Activated CD8-positive, alpha-beta T cell treated with anti-CD3 and anti-CD28 coated beads for 36 hours (primary cell): Measurements from ENCODE around the gene CNRIP1. TPM values are rescaled to one million over a fixed set of nuclear protein-coding genes. Genes with fewer than 3 reads are reported as not detected.
"Not testable (repeated sequence)": the region's sequence is repeated elsewhere in the genome, so short reads cannot be mapped to it uniquely, and the experiment has no call there.

Source experiments
- ATAC-seq: fragments of 200-7000 bp; cut with Tn5 transposase; one replicate; pipeline ENCODE4 v1.10.0; 2021; ENCODE audit warnings: mild to moderate bottlenecking, moderate library complexity
- CTCF ChIA-PET: fragments of 350-600 bp; sonication (Branson Sonifier 250); formaldehyde crosslinking; loops from one replicate; lab custom pipeline; 2021; ENCODE audit warnings: antibody characterized with exemption; lab: Charles Lee
- POLR2A ChIA-PET: fragments of 350-600 bp; sonication (Branson Sonifier 250); formaldehyde crosslinking; loops from one replicate; lab custom pipeline; 2021; ENCODE audit warnings: antibody characterized with exemption; lab: Charles Lee
- DNase-seq: peaks from one replicate; pipeline ENCODE4 v3.0.0-alpha.2; 2020
- H3K27ac Mint-ChIP-seq: one replicate; pipeline ENCODE4 v1.8.0; 2021; ENCODE audit warnings: mild to moderate bottlenecking, mixed read lengths
- H3K27me3 Mint-ChIP-seq: one replicate; pipeline ENCODE4 v1.8.0; 2021; ENCODE audit warnings: mixed read lengths
- H3K36me3 Mint-ChIP-seq: one replicate; pipeline ENCODE4 v1.8.0; 2021; ENCODE audit warnings: low read depth, mixed read lengths
- H3K4me1 Mint-ChIP-seq: one replicate; pipeline ENCODE4 v1.8.0; 2021; ENCODE audit warnings: low read depth, mixed read lengths
- H3K4me3 Mint-ChIP-seq: one replicate; pipeline ENCODE4 v1.8.0; 2021; ENCODE audit warnings: mild to moderate bottlenecking, moderate library complexity, mixed read lengths
- H3K9me3 Mint-ChIP-seq: one replicate; pipeline ENCODE4 v1.8.0; 2021; ENCODE audit warnings: mixed read lengths
- intact Hi-C: fragments of 100-400 bp; cut with micrococcal nuclease; formaldehyde crosslinking; loops from one replicate; pipeline ENCODE4 v1.10.0; 2022
- total RNA-seq, 2 experiments: library from RNA; stranded (reverse); gene quantifications; one replicate each; pipeline ENCODE4 v1.2.3, GENCODE V29; 2021
- TF ChIP-seq, protein P1 (sequence below): fragments of 200-600 bp; IDR thresholded peaks from one replicate; pipeline ENCODE4 v1.8.0; 2022; ENCODE audit warnings: antibody characterized with exemption, mild to moderate bottlenecking

CNRIP1 gene
- total RNA-seq, 2 experiments from 2014 or later, result not detected

DNA sequence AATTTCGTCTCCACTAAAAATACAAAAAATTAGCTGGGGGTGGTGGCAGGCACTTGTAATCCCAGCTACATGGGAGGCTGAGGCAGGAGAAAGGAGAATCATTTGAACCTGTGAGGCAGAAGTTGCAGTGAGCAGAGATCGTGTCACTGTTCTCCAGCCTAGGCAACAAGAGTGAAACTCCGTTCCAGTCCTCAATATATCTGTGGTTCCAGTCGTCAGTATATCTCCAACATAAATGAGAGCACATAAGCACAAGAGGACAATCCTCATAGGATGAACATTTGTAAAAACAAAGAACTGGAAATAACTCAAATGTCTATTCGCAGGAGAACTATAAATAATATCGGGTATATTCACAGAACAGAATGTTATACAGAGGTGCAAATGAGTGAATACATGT is 32.2 kb upstream of the CNRIP1 start:
- H3K36me3 Mint-ChIP-seq, result no peaks in the 10 kb centered on the region
- no peak for DNase-seq
- H3K27ac Mint-ChIP-seq, result no peak overlapping the region
- H3K4me3 Mint-ChIP-seq, result no peak overlapping the region
- intact Hi-C loops, result no loop called here
- H3K9me3 Mint-ChIP-seq, result no peaks in the 10 kb centered on the region
- peaks cover 20% of the 10 kb centered on the region for H3K27me3 Mint-ChIP-seq
- H3K4me1 Mint-ChIP-seq, result no peaks in the 10 kb centered on the region
- POLR2A ChIA-PET, result no interaction called here
- CTCF ChIA-PET, result interaction anchor here (0.8 to 1.0 kb wide), 3 partner anchors 9 to 230 kb away, joined by 3 to 5 read pairs (median 4); no protein-coding TSS in a partner anchor
- TF ChIP-seq, protein P1, sequence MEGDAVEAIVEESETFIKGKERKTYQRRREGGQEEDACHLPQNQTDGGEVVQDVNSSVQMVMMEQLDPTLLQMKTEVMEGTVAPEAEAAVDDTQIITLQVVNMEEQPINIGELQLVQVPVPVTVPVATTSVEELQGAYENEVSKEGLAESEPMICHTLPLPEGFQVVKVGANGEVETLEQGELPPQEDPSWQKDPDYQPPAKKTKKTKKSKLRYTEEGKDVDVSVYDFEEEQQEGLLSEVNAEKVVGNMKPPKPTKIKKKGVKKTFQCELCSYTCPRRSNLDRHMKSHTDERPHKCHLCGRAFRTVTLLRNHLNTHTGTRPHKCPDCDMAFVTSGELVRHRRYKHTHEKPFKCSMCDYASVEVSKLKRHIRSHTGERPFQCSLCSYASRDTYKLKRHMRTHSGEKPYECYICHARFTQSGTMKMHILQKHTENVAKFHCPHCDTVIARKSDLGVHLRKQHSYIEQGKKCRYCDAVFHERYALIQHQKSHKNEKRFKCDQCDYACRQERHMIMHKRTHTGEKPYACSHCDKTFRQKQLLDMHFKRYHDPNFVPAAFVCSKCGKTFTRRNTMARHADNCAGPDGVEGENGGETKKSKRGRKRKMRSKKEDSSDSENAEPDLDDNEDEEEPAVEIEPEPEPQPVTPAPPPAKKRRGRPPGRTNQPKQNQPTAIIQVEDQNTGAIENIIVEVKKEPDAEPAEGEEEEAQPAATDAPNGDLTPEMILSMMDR, result no peak
- ATAC-seq, result no peak

DNA sequence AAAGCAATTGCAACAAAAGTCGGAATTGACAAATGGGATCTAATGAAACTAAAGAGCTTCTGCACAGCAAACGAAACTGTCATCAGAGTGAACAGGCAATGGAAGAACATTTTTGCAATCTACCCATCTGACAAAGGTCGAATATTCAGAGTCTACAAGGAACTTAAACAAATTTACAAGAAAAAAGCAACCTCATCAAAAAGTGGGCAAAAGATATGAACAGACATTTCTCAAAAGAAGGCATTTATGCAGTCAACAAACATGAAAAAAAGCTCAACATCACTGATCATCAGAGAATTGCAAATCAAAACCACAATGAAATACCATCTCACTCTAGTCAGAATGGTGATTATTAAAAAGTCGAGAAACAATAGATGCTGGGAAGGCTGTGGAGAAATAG is 29.3 kb upstream of the CNRIP1 start:
- H3K27ac Mint-ChIP-seq, H3K9me3 Mint-ChIP-seq, H3K4me3 Mint-ChIP-seq, ATAC-seq, intact Hi-C loops, H3K4me1 Mint-ChIP-seq, DNase-seq, H3K36me3 Mint-ChIP-seq, POLR2A ChIA-PET: not testable (repeated sequence)
- CTCF ChIA-PET, result interaction anchor here (1.0 kb wide), 1 partner anchor 9 kb away, joined by 3 read pairs; no protein-coding TSS in a partner anchor
- H3K27me3 Mint-ChIP-seq, result peaks cover 30% of the 10 kb centered on the region

DNA sequence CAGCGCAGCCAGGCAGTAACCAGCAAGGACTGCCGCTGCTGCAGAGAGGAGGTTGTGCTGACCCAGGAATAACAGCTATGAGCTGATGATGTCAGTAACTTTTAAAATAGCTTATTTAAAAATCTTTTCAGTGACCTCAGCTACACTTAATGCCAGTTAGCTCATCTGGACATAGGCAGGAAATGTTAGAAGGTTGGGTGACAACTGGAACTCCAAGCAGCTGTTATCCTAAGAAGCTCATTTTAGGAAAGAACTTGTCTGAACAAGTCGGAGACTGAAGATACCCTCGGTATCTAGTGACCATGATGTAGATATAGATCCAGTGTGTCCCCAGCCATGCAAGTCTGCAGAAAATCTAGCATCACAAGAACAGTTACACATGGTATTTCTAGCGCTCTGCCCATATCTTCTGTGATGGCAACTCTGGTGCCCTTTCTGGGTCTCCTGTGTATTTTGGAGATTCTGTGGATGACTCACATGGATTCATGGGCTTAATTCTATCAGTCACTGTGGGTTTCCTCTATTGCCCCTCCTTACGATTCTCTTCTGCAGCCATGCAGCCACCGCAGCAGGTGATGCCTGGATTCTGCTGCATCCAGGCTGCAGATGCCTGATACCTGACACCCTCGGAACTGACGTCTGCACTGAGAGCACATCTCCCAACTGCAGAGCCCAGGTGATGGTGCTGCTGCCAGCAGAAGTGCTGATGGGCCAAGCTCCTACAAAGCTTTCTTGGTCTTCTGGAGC is 25.6 kb upstream of the CNRIP1 start:
- POLR2A ChIA-PET, result interaction anchor here (0.7 kb wide), 1 partner anchor 27 kb away, joined by 3 read pairs; no protein-coding TSS in a partner anchor
- ATAC-seq (no peak), DNase-seq (no peak)
- intact Hi-C loops, result no loop called here
- Mint-ChIP-seq H3K27ac (no peak overlapping the region), H3K27me3 (peaks cover 45% of the 10 kb centered on the region), H3K9me3 (no peaks in the 10 kb centered on the region), H3K36me3 (no peaks in the 10 kb centered on the region), H3K4me1 (no peaks in the 10 kb centered on the region), H3K4me3 (no peak overlapping the region)
- TF ChIP-seq, protein P1, result no peak
- CTCF ChIA-PET, result interaction anchor here (1.5 kb wide), 2 partner anchors 108 to 224 kb away, joined by 3 to 8 read pairs; no protein-coding TSS in a partner anchor

DNA sequence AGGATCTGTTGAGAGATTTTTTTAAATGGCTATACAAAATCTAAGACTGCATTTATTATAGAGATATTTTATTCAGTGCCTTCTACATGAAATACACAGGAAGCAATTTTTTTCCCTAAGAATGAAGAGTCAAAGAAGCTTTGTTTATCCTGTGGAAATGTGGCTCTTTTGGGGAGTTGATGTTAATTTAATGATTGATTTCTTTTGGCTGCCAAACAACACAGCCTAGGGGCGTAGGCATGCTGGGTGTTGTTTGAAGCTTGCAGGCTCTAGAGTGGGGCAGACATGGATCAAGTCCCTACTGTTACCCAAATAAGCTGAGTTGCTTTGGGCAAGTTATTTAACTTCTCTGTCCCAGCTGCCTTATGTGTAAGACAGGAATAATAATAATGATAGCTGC is 24.3 kb upstream of the CNRIP1 start:
- TF ChIP-seq, protein P1, result no peak
- no peaks in the 10 kb centered on the region for H3K4me1 Mint-ChIP-seq
- ATAC-seq, result no peak
- POLR2A ChIA-PET, result no interaction called here
- no peaks in the 10 kb centered on the region for H3K36me3 Mint-ChIP-seq
- H3K27me3 Mint-ChIP-seq, result peaks cover 49% of the 10 kb centered on the region
- no peak overlapping the region for H3K27ac Mint-ChIP-seq
- intact Hi-C loops, result no loop called here
- no peak for DNase-seq
- no peak overlapping the region for H3K4me3 Mint-ChIP-seq
- H3K9me3 Mint-ChIP-seq, result no peaks in the 10 kb centered on the region
- CTCF ChIA-PET, result interaction anchor here (0.8 to 1.5 kb wide), 3 partner anchors 97 to 222 kb away, joined by 3 to 8 read pairs (median 3); no protein-coding TSS in a partner anchor

DNA sequence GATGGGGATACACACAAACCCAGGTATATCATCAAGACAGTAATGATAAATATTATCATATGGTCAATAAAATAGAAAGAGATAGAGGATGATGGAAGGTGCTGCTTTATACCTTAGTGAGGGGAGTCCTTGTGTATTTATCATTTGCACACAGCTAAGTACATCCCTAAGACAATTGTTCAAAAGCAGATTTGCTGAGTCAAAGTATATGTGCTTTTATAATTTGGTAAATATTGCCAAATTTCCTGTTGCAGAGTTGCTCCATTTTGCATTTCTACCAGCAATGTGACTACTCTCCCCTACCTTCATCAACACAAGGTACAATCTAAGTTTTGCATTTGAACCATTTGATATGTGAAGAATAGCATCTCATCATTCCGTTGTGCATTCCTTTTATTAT is 22.7 kb upstream of the CNRIP1 start:
- peaks cover 35% of the 10 kb centered on the region for H3K27me3 Mint-ChIP-seq
- ChIA-PET POLR2A (no interaction called here), CTCF (interaction anchor here (0.9 kb wide), 1 partner anchor 253 kb away, joined by 3 read pairs; no protein-coding TSS in a partner anchor)
- no peaks in the 10 kb centered on the region for H3K4me1 Mint-ChIP-seq
- H3K27ac Mint-ChIP-seq, result no peak overlapping the region
- no peak for DNase-seq
- no peaks in the 10 kb centered on the region for H3K9me3 Mint-ChIP-seq
- H3K4me3 Mint-ChIP-seq, result no peak overlapping the region
- no peak for ATAC-seq
- intact Hi-C loops, result no loop called here
- TF ChIP-seq, protein P1, result no peak
- H3K36me3 Mint-ChIP-seq, result no peaks in the 10 kb centered on the region
